Suprapubic skin (tissue), 4 donors: Measurements from ENCODE around the gene AMD1.

Experiments
- CTCF ChIP-seq, 2 donors: fragments of 200-600 bp in 1 of 2; fragments of 450-650 bp in 1 of 2; sonication (generic) in 1 of 2; IDR thresholded peaks; one replicate each; pipeline ENCODE4 v1.5.1; 2016 to 2019; ENCODE audit warnings: antibody characterized with exemption in 2 of 2, mild to moderate bottlenecking in 1 of 2, moderate library complexity in 1 of 2
- POLR2A ChIP-seq, 2 donors: fragments of 450-650 bp; IDR thresholded peaks; one replicate each; pipeline ENCODE4 v1.6.1; 2017; ENCODE audit warnings: antibody characterized with exemption in 2 of 2, mild to moderate bottlenecking in 2 of 2, moderate library complexity in 2 of 2
- POLR2AphosphoS5 ChIP-seq, 3 donors: sonication (generic); formaldehyde crosslinking; IDR thresholded peaks; one replicate each; pipeline ENCODE4 v1.6.1; 2017; ENCODE audit warnings: antibody characterized with exemption in 3 of 3

DNA sequence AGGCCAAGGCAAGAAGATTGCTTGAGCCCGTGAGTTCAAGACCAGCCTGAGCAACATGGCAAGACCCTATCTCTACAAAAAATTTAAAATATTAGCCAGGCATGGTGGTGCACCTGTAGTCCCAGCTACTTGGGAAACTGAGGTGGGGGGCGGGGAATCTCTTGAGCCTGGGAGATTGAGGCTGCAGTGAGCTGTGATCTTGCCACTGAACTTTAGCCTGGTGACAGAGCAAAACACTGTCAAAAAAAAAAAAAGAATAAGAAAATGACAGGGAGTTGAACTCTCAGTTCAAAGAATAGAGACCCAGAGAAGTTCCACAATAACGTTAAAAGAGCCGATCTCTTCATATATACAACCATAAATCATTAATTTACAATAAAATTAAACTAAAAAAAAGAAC lies 24.8 kb upstream of the AMD1 start:
- TF ChIP-seq POLR2A (IDR thresholded peaks at IDR 0.05) (no peak), CTCF (IDR thresholded peaks at IDR 0.05) (no peak), POLR2AphosphoS5 (IDR thresholded peaks at IDR 0.05) (no peak)
